OCI-LY3 (cell line): ENCODE measurements around the gene CRIP3.

Experiments
- EZH2phosphoT487 ChIP-seq: fragments of 200-600 bp; shearing (Covaris generic); IDR thresholded peaks from 2 replicates; pipeline ENCODE4 v1.6.1; 2018; ENCODE audit warnings: antibody characterized with exemption, mixed run types, low read depth
- TF ChIP-seq, protein P1 (sequence below): fragments of 200-600, 300-600 bp; sonication (generic); IDR thresholded peaks from 2 replicates; pipeline ENCODE4 v1.5.1; 2014; ENCODE audit warnings: antibody characterized with exemption, low read length, low read depth

DNA sequence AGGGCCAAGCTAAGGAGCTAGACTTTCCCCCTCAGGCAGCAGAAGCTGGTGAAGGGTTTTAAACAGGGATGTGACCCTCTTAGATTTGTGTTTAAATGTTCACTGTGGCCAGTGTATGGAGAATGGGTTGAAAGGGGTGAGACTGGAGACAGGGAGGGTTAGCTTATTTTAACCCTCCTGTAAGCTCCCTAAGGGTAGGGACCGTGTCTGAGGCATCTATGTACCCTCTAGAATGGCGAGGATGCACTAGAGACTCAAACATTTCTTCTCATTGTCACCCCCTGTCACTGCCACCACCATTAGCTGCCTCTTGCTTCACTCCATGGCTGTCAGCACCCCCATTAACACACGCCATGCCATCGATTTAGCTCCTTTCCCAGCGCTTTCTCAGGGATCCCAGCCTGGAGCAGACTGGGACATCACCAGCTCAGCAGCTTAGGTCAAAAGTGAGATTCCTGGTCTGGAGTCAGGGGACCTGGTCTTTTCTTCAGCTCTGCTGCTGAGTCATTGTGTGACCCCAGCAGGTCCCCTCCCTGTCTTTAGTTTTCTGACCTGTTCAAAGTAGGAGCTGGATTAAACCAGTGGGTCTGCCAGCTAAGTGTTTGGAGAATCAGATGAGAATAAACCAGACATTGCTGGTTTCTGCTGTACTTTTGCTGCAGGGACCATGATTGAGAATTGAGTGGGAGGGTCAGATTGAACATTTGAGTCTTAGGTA lies 11.7 kb downstream of the CRIP3 start:
- TF ChIP-seq, protein P1, sequence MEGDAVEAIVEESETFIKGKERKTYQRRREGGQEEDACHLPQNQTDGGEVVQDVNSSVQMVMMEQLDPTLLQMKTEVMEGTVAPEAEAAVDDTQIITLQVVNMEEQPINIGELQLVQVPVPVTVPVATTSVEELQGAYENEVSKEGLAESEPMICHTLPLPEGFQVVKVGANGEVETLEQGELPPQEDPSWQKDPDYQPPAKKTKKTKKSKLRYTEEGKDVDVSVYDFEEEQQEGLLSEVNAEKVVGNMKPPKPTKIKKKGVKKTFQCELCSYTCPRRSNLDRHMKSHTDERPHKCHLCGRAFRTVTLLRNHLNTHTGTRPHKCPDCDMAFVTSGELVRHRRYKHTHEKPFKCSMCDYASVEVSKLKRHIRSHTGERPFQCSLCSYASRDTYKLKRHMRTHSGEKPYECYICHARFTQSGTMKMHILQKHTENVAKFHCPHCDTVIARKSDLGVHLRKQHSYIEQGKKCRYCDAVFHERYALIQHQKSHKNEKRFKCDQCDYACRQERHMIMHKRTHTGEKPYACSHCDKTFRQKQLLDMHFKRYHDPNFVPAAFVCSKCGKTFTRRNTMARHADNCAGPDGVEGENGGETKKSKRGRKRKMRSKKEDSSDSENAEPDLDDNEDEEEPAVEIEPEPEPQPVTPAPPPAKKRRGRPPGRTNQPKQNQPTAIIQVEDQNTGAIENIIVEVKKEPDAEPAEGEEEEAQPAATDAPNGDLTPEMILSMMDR: no peak
- TF ChIP-seq EZH2phosphoT487: no peak
